HG03095 (cell line): ENCODE data around the gene GRM7.

ENCODE experiments used
- ATAC-seq: cut with Tn5 transposase; IDR thresholded peaks from one replicate; pipeline ENCODE4 v1.9.1; 2021; ENCODE audit warnings: moderate library complexity; ENCODE audit not compliant: unreplicated experiment

Gene GRM7

DNA sequence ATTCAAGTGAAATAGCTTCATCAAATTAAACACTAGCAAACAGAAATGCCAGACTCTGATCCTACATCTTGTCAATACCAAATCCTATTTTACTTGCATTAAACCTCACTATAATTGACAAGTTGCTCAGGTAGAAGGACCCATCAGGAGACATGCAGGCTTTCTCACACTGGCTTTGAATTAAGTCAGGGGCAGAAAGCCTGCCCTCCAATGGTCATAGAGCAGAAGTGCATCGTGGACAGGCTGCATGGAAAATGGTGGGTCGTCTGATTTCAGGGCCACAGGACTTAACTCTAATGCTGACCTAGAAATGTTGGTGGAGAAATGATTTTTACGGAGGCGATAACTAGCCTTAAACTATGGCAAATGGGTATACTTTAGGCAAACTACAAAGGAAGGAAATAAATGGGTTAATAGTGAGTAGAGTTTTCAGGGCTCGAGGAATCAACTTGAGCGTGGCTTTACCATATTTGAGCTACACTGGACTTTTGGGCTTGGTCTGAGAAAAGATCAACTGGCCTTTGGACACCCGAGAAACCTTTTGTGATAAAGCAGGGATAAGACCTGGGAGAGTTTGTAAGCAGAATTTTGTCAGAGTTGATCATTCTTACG is 283.9 kb downstream of the GRM7 start:
- ATAC-seq: no peak

DNA sequence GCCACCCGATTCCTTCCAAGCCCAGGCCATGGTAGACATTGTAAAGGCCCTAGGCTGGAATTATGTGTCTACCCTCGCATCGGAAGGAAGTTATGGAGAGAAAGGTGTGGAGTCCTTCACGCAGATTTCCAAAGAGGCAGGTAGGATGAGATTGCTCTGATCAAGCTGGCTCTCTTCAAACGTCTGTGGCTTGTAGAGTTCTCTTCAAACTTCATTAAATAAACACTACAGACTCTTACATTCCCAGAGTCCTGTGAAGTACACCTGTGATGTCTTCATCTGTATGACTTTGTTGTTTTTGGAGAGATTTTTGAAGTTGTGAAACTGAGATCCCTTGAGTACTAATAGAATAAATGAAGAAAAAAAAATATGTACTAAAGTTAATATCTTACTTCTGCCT is 285.6 kb downstream of the GRM7 start:
- ATAC-seq: no peak

DNA sequence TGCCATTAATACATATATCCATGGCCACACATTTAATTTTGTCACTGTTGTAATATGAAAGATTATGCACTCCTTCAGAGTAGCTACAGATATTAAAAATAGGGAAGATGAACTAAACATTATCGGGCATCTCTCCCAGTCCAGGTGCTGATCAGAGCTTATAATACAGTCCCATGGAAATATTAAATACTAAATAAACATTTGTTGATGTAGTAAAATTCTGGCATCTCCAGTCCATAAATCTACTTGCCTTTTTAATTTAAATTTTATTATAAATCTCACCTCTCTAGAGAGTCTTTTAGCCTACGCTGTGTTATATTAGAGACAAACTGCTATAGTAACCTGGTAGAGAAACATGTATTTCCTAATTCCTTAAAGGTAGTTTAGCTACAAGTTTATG is 297.6 kb downstream of the GRM7 start:
- ATAC-seq: no peak

DNA sequence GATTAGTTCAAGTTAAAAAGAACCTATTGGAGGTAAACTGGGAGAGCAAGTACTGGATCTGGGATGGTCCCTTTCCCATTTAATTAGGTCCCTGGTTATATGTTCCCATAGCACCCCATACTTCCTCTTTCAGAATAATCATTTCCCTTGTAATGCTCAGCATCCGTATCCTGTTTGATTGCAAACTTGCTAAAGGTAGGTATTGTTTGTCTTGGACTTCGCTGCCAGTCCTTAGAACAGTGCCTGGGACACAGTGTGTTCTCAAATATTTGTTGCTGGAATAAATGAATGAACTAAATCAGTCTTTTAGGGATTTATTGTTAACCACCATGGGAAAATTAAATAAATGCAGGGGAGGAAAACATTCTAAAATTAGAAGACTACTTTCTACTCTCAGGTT is 299.8 kb downstream of the GRM7 start:
- ATAC-seq: no peak

DNA sequence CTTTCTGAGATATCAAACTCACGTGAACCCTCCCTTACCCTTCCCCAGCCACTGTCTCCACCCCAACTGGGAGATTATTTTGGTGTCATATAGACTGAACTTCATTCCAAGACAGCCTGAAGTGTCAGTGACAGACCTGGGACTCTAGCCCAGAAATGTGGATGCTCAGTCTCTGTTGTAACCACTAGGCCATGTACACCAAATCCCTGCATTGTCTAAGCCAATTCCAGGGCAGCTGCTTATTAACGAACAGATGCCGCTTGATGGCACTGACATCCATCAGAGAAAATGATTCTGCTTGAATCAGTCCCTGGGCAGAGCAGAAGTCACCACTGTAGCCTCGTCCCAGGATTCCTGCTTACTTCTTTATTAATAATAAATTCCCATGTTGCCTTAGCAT is 305.5 kb downstream of the GRM7 start:
- ATAC-seq: no peak

DNA sequence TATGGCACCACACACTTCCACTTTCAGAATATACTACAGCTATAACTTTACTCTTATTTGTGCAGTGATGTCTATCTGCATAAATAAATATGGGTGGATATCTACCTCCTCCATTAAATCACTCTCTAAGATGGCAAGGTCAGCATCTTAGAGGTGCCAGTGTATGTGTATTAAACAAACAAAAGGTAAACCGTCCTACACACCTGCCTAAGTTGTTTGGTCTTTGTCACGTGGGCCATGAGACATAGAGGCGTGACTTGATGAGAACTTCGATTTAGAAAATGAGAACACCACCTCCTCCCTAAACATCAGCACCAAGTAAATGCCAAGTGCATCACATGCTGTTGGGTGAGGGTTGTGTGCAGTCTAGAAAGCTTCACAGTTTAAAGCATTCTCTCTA is 310.6 kb downstream of the GRM7 start:
- no peak for ATAC-seq

DNA sequence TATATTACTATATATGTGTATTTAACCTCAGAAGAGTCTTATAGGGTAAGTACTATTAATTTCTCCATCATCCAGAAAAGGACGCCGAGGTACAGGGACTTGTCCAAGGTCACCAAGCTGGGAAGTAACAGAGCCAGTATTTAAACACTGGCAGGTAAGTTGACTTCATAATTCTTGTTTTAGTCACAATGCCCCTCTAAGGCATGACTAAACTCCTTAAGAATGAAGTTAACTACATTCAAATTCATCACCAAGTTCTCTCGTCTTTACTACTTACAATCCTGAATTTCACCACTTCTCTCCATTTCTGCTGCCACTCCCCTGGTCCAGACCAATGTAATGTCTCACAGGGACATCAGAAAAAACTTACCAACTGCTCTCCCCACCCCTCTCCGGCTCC is 312.1 kb downstream of the GRM7 start:
- ATAC-seq: no peak

DNA sequence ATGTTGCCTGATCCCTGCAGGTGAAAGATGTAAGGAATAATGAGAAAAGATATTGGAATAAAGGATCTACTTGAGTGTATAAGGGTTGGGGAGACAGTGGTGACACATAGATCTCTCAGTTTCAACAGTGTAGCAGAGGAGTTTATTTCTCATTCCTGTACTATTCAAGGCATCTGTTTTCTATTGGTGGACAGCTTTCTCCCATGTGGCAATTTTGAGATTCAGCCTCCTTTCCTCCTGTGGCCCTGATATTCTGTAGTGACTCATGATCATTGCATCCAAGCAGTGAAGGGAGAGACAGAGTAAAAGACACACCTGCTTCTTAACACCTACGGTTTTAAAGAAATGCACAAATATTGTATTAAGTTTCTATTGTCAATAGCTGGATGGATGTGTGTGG is 327.6 kb downstream of the GRM7 start:
- ATAC-seq: no peak

DNA sequence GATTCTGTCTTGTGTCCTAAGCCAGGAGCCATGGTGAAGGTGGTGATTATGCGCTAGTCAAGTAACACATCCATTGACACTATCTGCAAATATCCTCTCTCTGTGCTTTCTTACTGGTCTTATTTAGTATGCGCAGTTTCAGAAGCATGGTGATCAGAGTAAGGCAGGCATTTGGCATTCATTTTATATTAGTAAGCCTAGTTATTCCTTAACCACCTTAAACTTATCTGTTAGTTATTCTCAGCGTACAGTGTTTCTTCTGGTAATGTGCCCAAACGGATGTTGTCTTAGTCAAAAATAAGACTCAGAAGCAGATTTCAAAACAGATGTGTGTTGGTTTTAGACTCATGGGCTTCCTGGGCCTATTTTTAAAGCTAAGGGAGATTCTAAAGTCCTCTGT is 329.2 kb downstream of the GRM7 start:
- ATAC-seq: peak; percentile 56

DNA sequence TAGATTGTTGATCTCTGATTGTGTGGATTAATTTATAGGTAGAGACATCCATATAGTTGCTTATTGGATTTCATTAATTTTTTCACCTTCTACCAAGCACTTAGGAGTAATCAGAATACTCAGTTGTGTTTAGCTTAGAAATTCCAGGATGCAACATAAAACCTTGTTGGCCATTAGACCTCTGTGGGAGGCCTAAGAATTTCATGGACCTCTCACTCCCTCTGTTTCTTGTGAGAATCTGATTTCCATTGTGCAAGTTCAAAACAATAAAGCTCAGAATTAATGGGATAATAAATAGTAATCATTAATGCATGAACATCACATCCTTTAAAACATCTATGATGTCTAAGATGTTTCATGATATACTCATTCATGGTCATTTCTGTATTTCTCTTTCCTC is 332.4 kb downstream of the GRM7 start:
- no peak for ATAC-seq

DNA sequence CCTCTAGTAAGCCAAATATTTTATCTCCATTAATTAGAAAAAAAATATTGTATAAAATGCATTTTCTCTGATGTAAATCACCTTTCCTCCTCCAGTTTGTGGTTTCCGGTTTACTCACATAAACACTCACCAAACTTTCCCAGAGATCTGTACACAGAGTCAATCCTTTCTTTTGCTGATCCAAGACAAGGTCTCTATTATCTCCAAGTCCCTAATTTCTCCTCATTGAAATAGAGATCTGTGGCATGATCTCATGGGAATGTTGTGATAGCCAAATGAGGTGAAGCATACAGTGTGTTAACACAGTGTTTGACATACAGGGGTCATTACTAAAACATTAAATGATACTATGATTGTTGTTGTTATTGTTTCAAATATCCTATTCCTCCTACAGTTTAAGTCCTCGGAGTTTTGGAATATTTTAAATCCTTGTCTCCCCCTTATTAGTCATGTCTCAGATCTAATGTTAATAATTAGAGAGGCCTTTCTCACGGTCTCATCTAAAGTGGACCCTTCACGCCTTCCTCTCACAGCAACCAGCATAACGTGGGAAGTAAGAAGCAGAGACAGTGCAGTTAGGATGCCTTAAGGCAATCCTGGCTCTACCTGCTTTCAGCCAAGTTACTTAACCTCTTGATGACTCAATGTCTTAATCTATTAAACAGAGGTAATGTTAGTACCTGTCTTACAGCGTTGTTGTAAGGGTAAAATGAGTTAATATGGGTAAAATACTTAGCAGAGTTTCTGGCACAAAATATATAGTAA is 333.3 kb downstream of the GRM7 start:
- no peak for ATAC-seq

DNA sequence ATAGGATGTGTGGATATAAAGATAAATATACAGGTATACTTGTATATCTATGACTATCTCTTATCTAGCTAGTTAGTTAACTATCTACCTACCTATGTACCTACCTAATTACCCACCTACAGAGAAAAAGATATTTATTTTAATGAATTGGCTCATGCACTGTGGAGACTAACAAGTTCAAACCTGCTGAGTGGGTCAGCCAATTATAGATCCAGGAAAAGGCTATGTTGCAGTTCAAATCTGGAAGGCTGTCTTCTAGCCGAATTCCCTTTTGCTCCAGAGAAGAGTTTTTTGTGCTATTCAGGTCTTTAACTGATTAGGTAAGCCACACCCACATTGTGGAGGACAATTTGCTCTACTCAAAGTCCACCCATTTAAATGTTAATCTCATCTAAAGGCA is 335.0 kb downstream of the GRM7 start:
- ATAC-seq: no peak

DNA sequence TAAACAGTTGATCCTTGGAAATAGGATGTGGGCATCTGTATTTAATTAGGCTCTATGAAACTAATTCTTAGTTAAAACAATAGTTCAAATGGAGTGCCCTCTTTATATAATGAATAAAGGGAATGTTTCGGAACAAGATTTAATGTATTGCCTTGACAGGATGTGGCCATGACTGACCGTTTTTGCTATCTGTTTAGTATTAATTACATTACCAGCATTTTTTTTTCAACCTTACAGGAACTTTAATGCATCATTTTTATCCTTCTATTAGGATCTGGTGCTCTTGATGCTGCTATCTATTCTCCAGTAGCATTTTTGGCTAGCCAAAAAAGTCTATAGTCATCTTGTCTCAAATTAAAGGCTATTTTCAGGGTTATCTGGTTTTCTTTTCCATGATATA is 340.9 kb downstream of the GRM7 start:
- ATAC-seq: no peak

DNA sequence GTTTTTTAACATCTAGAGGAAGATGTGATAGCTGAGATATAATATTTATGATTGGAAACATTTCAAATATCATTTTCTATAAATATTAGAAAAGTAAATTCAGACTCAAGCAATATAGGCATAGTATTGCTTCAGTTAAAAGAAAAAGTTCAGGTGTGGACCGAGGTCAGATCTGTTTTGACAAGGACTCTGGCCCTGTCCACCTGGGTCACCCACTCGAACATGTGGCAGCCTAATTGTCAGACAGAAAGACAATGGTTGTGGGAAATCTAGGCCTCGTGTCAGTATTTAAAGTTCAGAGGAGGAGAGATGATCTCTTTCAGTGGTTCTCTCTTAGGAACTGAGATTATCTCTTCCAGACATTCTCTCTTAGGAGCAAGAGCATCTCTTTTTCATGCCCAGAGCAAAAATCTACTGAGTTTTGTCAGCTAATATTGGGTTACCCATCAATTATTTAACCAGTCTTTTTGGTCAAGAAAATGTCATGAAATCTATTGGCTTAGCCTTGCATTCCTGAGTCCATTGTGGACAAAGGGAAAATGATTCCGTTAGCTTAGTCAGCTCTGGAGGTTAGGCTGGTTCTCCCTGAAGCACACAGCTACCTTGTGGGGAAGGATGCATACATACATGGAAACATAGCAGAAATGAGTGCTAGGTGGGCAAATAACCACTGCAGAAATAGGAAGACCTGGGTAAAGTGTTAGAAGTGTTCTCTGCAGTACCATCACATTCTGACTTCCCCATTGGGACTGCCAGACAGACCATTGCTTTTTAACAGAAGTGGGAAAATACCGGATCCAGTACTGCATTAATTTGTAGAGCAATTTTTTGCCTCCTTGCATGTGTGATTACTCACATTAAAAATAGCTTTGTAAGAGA is 343.3 kb downstream of the GRM7 start:
- peak; percentile 42 for ATAC-seq

DNA sequence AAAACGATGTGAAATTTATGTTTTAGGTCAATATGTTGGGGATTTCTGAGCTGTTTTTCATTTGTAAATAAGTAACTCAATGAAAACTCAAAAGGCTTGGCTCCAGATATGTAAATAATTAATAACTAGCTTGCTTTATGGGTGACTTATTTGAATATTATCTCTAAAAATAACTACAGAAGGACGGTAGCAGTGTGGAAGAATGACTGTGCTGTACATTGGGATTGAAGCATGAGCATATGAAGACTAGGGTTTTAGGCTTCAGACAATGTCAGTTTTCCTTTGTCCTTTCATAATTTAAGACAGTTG is 343.9 kb downstream of the GRM7 start:
- peak; percentile 41 for ATAC-seq

DNA sequence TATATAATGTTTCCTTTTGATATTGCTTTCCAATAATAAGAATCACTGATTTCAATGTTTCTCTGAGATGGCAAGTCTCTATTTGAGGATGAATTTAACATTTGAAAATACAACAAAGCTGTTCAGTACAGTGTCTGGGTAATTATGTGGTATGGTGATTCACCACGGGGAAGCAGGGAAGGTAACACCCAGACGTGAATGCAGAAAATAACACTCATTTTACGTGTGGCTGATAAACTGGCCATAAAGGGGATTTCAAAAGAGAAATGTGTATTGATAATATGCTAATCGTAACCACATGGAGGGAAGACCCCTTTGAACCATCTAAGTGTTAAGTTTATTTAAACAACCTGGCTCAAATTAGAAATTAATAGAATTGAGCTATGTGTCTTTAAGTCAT is 344.6 kb downstream of the GRM7 start:
- ATAC-seq: peak; percentile 37

DNA sequence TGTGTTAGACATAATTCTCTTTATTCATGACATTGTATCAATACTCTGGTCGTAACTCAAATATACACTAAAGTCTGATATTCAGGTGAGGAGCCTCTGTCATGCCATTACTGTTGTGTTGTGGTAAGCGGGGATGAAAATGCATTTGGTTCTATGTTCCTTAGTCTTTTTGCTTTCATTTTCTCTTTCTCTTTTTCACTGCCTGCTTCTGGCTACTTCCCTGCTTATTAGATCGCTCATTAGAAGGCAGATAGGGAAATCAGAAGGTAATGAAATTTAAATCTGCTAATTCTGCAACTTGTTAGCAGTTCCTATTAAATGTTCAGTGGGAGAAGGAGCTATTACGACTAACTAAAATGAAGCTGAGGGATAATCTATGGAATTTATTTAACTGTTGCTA is 345.0 kb downstream of the GRM7 start:
- peak; percentile 40 for ATAC-seq

DNA sequence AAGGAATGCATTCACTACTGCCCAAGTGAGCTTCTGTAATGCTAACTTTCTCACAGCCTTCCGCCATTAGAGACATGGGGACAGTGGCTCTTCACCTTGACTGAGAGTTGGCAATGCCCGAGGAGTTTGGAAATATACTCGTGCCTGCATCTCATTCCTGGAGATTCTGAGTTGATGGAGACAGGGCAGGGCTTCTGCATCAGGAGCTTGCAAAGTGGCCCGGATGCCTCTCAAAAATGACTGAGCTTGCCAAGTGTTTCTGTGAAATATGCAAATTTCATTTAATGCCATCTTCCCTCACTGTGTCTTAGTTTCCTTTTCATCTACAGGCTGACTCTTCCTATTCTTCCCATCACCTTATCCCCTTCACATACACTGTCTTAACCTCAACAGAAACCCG is 346.2 kb downstream of the GRM7 start:
- ATAC-seq: no peak

DNA sequence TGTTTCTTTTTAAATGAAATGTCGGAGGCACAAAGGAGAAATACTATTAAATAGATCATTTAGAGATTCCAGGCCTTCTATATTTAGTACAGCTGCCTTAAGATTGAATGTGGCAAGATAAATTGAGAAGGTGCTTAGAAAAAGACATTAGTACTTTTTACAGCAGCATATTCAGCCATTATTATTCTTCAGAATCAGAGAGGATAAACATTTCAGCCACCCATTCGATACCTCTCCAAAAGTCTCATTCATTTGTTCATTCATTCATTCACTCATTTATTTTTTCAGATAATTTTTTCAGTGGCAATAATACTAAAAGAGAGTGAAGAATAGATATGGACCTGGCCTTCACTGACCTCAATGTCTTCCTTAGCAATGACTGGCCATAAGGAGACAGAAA is 347.0 kb downstream of the GRM7 start:
- ATAC-seq: no peak

DNA sequence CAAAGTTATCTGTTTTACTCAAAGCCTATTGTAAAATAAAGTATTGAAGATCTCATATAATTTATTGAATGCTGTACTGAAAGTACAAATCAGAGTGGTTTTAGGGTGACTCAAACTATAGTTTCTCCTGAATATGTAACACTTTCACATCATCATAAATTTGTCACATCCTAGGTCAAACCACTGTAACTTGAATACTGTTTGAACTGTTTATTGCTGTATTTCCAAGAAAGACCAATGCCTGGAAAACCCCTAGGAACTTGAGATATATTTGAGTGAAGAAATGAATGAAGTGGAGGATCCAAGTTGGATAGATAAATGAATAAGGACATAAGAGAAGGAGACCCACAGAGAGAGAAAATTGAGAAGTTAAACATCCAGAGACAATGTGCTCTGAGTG is 348.2 kb downstream of the GRM7 start:
- ATAC-seq: no peak

DNA sequence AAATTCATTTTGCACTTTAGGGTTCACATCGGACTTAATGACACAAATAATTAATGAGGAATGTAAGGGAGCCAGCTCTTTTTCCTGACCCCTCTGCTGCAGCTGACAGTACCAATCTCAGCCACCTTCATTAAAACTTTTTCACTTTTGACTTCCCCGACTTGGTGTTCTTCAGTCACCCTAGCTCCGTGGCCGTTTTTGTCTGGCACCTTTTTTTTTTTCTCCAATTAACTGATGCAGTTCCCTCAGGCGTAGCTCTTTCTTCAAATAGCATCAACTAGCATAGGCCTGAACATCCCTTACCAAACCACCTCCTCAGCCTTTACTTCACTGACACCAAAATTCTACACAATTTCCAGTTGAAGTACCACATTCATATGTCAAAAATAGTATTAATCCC is 350.8 kb downstream of the GRM7 start:
- no peak for ATAC-seq

DNA sequence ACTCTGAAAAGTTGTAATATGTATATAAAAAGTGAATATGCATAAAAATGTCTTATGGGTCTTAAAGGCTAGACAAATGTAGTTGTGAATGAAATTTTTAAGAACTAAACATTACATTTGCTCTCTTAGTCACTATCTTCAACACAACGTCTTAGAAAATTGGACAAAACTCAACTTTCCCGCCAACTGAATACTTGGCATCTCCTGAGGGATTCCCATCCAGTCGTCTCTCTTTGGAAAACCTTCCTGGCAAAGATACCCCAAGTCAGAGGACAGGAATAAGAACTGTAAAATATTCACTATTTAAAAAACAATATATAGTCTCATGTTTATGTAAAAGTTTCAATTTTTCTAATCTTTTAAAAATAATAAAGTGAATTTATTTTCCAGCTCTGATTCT is 354.8 kb downstream of the GRM7 start:
- no peak for ATAC-seq
